SU-DHL-6 (cell line): Measurements from ENCODE around the gene TEKT1.
"Not testable (repeated sequence)": the region's sequence is repeated elsewhere in the genome, so short reads cannot be mapped to it uniquely, and the experiment has no call there.

Source experiments
- H2AFZ ChIP-seq: fragments of 200-600 bp; sonication (generic); 2 replicates; pipeline ENCODE4 v1.6.1; 2014; ENCODE audit warnings: low read depth, mild to moderate bottlenecking, moderate library complexity, mixed read lengths, antibody characterized with exemption, low read length; ENCODE audit not compliant: severe bottlenecking
- H3F3A ChIP-seq: fragments of 200-600 bp; shearing (Covaris generic); 2 replicates; pipeline ENCODE4 v1.6.0; 2016; ENCODE audit warnings: antibody characterized with exemption, mild to moderate bottlenecking; ENCODE audit not compliant: insufficient read depth
- H3K27ac ChIP-seq: fragments of 200-600 bp; sonication (generic); 2 replicates; pipeline ENCODE4 v1.5.1; 2016; ENCODE audit warnings: low read depth, mild to moderate bottlenecking, low read length, moderate library complexity, mixed read lengths
- H3K27me3 ChIP-seq: fragments of 200-600 bp; sonication (generic), shearing (Covaris generic); 2 replicates; pipeline ENCODE4 v1.6.0; 2014; ENCODE audit warnings: mild to moderate bottlenecking, low read length
- H3K36me3 ChIP-seq: fragments of 200-600 bp; sonication (generic); 2 replicates; pipeline ENCODE4 v1.6.1; 2014; ENCODE audit warnings: mild to moderate bottlenecking, low read length, mixed read lengths
- H3K4me2 ChIP-seq: fragments of 300-600, 200-600 bp; shearing (Covaris generic), sonication (generic); 2 replicates; pipeline ENCODE4 v1.6.0; 2014; ENCODE audit warnings: low read length, low read depth, mild to moderate bottlenecking; ENCODE audit not compliant: poor library complexity, severe bottlenecking
- H3K4me3 ChIP-seq: fragments of 200-600 bp; sonication (generic); 2 replicates; pipeline ENCODE4 v1.5.1; 2014; ENCODE audit warnings: antibody characterized with exemption, low read length, mild to moderate bottlenecking, mixed read lengths; ENCODE audit not compliant: insufficient read depth, poor library complexity, severe bottlenecking
- H3K79me2 ChIP-seq: fragments of 200-600 bp; sonication (generic); 2 replicates; pipeline ENCODE4 v1.6.1; 2014; ENCODE audit warnings: mild to moderate bottlenecking, low read length, moderate library complexity; ENCODE audit not compliant: insufficient read depth
- H3K9ac ChIP-seq: fragments of 200-600 bp; sonication (generic); 2 replicates; pipeline ENCODE4 v1.7.0; 2014; ENCODE audit warnings: mild to moderate bottlenecking, low read length
- H3K9me2 ChIP-seq: fragments of 200-600 bp; sonication (generic); replicated peaks from 2 replicates; pipeline ENCODE4 v1.6.1; 2014; ENCODE audit warnings: low read length; ENCODE audit not compliant: insufficient read depth
- H3K9me3 ChIP-seq: fragments of 200-600 bp; sonication (generic); 2 replicates; pipeline ENCODE4 v1.6.1; 2014; ENCODE audit warnings: low read length, mixed read lengths; ENCODE audit not compliant: insufficient read depth
- H4K20me1 ChIP-seq: fragments of 200-600 bp; sonication (generic); 2 replicates; pipeline ENCODE4 v1.6.1; 2014; ENCODE audit warnings: low read depth, mild to moderate bottlenecking, antibody characterized with exemption, low read length, moderate library complexity, mixed read lengths
- EZH2phosphoT487 ChIP-seq: fragments of 200-600 bp; sonication (generic), shearing (Covaris generic); conservative IDR thresholded peaks from 2 replicates; pipeline ENCODE4 v1.6.1; 2018; ENCODE audit warnings: mild to moderate bottlenecking, antibody characterized with exemption, low read length, moderate library complexity, mixed read lengths
- TF ChIP-seq, protein P1 (sequence below): fragments of 200-600 bp; sonication (generic); IDR thresholded peaks from one replicate; pipeline ENCODE4 v1.5.1; 2017; ENCODE audit warnings: antibody characterized with exemption, mild to moderate bottlenecking, low read length, moderate library complexity; ENCODE audit not compliant: insufficient read depth, poor library complexity, severe bottlenecking

The TEKT1 gene

DNA sequence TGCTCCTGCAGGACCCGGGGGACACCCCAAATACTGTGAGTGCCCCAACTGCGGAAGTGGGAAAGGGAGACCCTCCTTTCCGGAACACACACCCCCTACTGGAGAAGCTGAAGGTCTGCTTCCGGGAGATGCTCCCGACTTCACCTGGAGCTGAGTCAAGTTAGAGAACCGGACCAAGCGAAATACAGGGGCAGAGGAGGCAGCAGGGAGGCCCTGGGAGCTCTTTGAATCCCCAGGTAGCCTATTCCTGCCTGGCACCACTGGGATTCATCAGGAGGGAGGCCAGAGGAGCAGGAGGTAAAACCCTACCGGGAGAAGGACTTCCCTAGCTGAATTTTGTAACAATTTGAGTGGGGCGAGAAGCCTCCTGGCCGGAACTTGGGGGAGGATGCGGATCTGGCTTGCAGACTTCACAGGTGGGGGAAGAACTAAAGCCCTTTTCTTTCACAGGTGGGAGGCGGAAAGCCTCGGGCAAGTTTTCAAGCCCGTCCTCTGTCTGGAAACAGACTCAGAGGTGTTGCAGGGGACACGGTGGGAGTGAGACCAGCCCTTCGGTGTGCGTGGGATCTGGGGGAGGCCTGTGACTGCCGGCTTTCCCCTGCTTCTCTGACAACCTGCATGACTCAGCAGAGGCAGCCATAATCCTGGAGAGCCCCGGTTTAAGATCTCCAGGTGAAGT, 22.4 kb upstream of the TEKT1 start:
- H2AFZ ChIP-seq, result no peak overlapping the region
- no peak overlapping the region for H3K9ac ChIP-seq
- no peaks in the 10 kb centered on the region for H3K79me2 ChIP-seq
- no peaks in the 10 kb centered on the region for H4K20me1 ChIP-seq
- H3K4me2 ChIP-seq, result peak overlapping the region; percentile 16
- no peaks in the 10 kb centered on the region for H3K27me3 ChIP-seq
- H3K9me3 ChIP-seq, result no peaks in the 10 kb centered on the region
- no peaks in the 10 kb centered on the region for H3K9me2 ChIP-seq
- H3K4me3 ChIP-seq, result no peak overlapping the region
- no peak overlapping the region for H3K27ac ChIP-seq
- H3F3A ChIP-seq, result no peaks in the 10 kb centered on the region
- H3K36me3 ChIP-seq, result no peaks in the 10 kb centered on the region
- TF ChIP-seq, protein P1, sequence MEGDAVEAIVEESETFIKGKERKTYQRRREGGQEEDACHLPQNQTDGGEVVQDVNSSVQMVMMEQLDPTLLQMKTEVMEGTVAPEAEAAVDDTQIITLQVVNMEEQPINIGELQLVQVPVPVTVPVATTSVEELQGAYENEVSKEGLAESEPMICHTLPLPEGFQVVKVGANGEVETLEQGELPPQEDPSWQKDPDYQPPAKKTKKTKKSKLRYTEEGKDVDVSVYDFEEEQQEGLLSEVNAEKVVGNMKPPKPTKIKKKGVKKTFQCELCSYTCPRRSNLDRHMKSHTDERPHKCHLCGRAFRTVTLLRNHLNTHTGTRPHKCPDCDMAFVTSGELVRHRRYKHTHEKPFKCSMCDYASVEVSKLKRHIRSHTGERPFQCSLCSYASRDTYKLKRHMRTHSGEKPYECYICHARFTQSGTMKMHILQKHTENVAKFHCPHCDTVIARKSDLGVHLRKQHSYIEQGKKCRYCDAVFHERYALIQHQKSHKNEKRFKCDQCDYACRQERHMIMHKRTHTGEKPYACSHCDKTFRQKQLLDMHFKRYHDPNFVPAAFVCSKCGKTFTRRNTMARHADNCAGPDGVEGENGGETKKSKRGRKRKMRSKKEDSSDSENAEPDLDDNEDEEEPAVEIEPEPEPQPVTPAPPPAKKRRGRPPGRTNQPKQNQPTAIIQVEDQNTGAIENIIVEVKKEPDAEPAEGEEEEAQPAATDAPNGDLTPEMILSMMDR, result no peak
- TF ChIP-seq EZH2phosphoT487, result no peak

DNA sequence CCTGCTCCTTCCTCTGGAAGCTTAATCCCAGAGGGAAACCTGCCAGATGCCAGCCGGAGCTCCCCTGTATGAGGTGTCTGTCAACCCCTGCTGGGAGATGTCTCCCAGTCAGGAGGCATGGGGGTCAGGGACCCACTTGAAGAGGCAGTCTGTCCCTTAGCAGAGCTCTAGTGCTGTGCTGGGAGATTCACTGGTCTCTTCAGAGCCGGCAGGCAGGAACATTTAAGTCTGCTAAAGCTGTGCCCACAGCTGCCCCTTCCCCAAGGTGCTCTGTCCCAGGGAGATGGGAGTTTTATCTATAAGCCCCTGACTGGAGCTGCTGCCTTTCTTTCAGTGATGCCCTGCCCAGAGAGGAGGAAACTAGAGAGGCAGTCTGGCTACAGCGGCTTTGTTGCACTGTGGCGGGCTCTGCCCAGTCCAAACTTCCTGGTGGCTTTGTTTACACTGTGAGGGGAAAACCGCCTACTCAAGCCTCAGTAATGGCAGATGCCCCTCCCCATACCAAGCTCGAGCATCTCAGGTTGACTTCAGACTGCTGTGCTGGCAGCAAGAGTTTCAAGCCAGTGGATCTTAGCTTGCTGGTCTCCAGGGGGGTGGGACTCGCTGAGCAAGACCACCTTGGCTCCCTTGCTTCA, 17.1 kb upstream of the TEKT1 start:
- H2AFZ ChIP-seq, H3K4me2 ChIP-seq, H3K9me2 ChIP-seq, H3F3A ChIP-seq, H3K27ac ChIP-seq, H3K9ac ChIP-seq, H3K9me3 ChIP-seq, H3K79me2 ChIP-seq, H3K27me3 ChIP-seq, H4K20me1 ChIP-seq, H3K36me3 ChIP-seq, H3K4me3 ChIP-seq: not testable (repeated sequence)

DNA sequence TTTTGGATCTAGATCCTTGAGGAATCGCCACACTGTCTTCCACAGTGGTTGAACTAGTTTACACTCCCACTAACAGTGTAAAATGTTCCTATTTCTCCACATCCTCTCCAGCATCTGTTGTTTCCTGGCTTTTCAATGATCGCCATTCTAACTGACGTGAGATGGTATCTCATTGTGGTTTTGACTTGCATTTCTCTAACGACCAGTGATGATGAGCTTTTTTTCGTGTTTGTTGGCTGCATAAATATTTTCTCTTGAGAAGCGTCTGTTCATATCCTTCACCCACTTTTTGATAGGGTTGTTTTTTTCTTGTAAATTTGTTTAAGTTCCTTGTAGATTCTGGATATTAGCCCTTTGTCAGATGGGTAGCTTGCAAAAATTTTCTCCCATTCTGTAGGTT, 14.6 kb upstream of the TEKT1 start:
- H4K20me1 ChIP-seq, H2AFZ ChIP-seq, H3K79me2 ChIP-seq: not testable (repeated sequence)

DNA sequence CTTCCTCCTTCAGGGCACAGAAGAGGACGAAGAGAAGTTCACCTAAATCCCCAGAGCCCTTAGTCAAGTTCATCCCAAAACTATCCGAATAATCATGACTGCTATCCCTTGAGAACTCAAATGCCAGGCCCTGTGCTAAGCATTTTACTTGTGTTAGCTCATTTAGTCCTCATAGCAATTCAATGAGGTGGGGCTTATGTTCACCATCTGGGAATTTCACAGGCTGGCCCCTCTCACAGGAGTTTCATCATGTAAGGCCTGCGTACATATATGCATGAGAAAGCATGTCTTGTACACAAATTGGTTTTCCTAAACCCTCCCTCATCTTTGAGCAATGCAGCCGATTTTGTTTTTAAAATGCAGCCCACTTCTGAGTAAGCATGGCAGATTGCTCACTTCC, 12.9 kb upstream of the TEKT1 start:
- not testable (repeated sequence) for H3K36me3 ChIP-seq, H4K20me1 ChIP-seq, H3K9ac ChIP-seq, H3K27me3 ChIP-seq, H3K4me3 ChIP-seq, H2AFZ ChIP-seq, H3K4me2 ChIP-seq, H3F3A ChIP-seq, H3K9me2 ChIP-seq, H3K27ac ChIP-seq, H3K79me2 ChIP-seq, H3K9me3 ChIP-seq

More for the DNA sequence above, 14.6 kb upstream of the TEKT1 start:
- not testable (repeated sequence) for H3K9me3 ChIP-seq, H3K4me3 ChIP-seq, H3F3A ChIP-seq, H3K4me2 ChIP-seq, H3K27ac ChIP-seq, H3K9me2 ChIP-seq, H3K36me3 ChIP-seq, H3K9ac ChIP-seq, H3K27me3 ChIP-seq
